GM18517 (cell line): ENCODE data around the gene CST8.
"Not testable (repeated sequence)": the region's sequence is repeated elsewhere in the genome, so short reads cannot be mapped to it uniquely, and the experiment has no call there.

Experiments
- ATAC-seq: cut with Tn5 transposase; IDR thresholded peaks from one replicate; pipeline ENCODE4 v1.9.1; 2021; ENCODE audit warnings: mild to moderate bottlenecking, moderate library complexity; ENCODE audit not compliant: unreplicated experiment

The CST8 gene

DNA sequence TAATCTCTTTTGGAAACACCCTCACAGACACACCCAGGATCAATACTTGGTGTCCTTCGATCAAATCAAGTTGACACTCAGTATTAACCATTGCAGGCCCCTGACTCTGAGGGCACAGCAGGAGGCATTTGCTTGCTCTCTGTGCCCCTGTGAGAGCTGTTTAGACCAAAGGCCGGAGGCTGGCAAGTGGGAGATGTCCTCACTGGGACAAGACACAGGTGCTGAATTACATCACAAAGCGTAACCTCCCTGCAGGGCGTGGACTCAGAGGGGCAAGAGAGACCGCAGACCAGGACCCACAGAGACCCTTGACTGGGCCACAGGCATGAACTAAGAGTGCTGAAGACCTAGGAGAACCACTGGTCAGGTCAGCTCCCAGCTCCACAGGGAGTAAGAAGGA, at the start of gene CST8:
Gene CST8, plus strand, starts transcription at position 301 of the 400 bp plus-strand sequence. CDS start 551 bp downstream, outside the sequence.
- no peak for ATAC-seq

GRCh38 chr20:23441850-23442313, 49.0 kb upstream of the CST8 start:
- ATAC-seq: peak; percentile 74

DNA sequence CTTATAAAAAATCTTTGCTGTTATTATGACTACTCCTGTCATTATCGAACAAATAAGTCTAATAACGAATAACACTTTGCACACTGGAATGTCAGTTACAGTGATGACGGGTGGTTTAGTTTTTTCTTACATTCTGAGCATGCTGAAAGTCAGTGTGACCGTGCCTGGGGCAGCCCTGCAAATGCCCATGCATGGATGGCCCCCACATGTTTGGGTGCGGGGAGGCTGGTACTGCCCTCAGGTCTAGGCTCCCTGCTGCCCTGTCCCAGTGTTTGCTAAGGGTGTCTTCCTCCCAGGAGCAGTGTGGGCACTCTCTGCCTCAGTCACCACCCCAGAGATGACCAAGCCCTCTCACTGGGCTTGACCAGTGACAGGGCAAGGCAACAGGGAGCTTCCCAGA, 48.5 kb upstream of the CST8 start:
- no peak for ATAC-seq

DNA sequence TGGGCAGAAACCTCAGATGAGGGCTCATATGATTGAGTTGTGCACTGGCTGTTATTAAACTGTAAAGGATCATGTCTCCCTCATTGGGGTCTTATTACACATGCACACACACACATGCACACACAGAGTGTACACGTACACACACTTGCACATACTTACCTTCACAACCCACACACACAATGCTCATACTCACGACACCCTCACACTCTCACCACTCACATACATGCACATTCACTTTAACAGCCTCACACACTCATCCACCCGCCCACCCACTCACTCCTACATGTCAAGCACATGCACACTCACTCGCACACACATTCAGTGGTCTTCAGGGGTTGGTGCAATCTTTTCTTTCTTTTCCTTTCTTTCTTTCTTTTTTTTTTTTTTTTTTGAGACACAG, 46.1 kb upstream of the CST8 start:
- ATAC-seq: no peak

- ATAC-seq: no peak
These were observed 45.2 kb upstream of the CST8 start for GRCh38 chr20:23445596-23446217.

GRCh38 chr20:23446505-23446904, 44.4 kb upstream of the CST8 start:
- ATAC-seq: no peak

- ATAC-seq: no peak
These were observed 42.8 kb upstream of the CST8 start for GRCh38 chr20:23448167-23448566.

- ATAC-seq: no peak
These were observed 41.5 kb upstream of the CST8 start for GRCh38 chr20:23449421-23449820.

- no peak for ATAC-seq
These were observed 40.0 kb upstream of the CST8 start for GRCh38 chr20:23450877-23451276.

GRCh38 chr20:23451956-23452487, 38.9 kb upstream of the CST8 start:
- no peak for ATAC-seq

- no peak for ATAC-seq
These were observed 38.1 kb upstream of the CST8 start, which contains the start of gene CST11 for GRCh38 chr20:23452776-23453175. Gene CST11, minus strand, starts transcription at chr20:23452876. Its CDS starts 65 bp downstream, at chr20:23452811.

DNA sequence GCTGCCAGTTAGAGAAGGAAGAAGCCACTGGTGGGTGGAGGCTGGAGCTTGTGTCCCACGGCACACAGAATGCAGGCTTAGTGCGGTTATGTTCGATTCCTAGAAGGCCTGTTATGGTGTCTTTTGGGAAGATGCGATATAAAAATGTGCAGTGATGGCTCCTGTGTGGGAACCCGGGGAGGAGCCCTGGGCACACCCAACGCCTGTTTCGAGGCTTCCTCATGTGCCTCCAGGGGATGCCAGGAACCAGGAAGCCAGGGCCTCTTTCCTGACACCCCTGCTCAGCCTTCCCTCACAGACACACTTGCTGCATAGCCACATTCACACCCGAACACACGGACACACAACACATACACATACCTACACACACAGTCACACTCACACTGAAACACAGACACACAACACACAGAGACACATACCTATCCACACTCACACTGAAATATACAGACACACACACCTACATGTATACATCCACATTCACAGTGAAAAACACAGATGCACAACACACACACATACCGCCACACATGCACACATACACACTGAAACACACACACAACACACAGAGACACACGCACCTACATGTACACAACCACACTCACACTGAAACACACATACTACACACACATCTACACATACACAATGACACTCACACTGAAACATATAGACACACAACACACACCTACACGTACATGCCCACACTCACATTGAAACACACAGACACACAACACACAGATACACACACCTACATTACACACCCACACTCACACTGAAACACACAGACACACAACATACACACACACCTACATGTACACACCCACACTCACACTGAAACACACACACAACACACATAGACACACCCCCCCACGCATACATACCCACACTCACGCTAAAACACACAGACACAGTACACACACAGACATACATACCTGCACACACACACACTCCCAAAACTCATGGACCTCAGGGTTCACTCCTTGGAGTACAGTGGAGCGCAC, 37.1 kb upstream of the CST8 start:
- no peak for ATAC-seq

- no peak for ATAC-seq
These were observed 36.1 kb upstream of the CST8 start for GRCh38 chr20:23454816-23455215.

GRCh38 chr20:23455639-23456038, 35.3 kb upstream of the CST8 start:
- ATAC-seq: no peak

- ATAC-seq: no peak
These were observed 34.5 kb upstream of the CST8 start for GRCh38 chr20:23456409-23456808.

DNA sequence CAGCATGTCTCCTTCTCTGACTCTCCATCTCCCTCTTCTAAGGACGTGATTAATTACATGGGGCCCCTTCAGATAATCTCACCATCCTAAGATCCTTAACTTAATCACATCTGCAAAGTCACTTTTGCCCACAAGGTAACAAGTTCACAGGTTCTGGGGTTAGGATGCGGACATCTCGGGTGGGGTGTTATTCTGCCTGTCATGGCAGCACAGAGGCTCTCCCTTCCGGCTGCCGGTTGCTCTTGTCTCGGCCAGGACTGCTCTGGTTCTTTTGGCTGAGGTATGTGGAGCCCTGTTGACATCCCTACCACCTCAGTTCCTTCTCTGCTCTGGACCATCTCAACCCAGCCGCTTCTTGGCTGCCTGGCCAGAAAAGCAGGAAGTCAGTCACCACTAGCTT, 34.0 kb upstream of the CST8 start:
- no peak for ATAC-seq

DNA sequence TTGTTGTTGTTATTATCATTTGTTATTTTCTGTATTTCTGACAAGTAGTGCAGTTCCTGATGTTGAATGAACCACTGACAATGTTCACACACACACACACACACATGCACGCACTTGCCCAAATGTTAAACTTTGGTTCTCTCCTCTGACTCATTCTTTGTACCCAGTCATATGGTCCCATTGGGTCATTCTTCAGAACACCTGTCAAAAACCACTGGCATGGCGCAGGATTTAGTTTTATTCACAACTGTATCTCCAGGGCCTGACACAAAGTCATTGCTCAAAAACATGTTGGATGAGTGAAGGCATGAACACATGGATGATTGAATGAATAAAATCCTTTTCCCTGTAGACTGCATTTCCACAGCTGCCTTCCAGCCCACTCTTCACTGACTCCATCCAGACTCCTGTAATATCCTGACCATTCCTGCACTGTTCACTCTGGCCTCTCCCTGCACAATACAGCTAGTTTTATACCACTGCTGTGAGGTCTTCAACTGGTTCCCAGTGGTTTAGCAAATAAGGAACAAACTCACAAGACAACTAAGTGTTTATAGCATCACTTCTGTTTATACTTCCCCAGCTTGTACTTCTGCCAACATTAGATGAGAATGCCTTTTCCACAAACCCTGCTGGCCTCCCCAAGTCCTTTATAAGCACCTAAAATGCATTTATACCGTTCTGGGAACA, 31.3 kb upstream of the CST8 start:
- ATAC-seq: no peak

DNA sequence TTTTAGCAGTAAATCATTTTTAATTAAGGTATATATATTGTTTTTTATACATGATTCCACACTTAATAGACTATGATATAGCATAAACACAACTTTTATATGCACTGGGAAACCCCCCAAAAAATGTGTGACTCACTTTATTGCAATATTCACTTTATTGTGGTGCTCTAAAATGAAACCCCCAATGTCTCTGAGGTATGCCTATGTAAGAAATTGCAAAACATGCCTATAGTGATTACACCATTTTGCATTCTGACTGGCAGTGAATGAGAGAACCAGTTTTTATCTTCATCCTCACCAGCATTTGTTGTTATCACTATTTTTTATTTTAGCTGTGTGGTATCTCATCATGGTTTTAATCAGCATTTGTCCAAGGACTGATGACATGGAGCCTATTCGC, 29.7 kb upstream of the CST8 start:
- ATAC-seq: no peak

GRCh38 chr20:23466961-23467360, 24.0 kb upstream of the CST8 start:
- ATAC-seq: not testable (repeated sequence)

DNA sequence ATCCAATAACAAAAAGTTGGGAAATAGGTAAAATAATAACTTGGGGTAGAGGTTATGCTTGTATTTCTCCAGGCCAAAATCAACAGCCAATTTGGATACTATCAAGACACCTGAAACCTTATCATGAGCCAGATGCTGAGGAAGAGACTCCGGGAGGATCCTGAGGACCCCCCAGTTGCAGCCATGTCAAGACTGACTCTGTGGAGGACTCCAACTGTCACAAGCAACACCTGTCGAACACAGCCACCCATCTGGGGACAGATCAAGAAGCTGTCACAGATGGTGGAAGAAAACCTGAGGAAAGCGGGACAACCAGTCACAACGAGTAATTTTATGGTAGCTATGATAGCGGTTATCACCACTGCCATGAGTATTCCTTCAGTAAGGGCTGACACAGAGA, 18.6 kb upstream of the CST8 start:
- not testable (repeated sequence) for ATAC-seq

GRCh38 chr20:23473293-23473692, 17.6 kb upstream of the CST8 start:
- not testable (repeated sequence) for ATAC-seq
